ENCODE data around the gene DIS3L2.

DNA sequence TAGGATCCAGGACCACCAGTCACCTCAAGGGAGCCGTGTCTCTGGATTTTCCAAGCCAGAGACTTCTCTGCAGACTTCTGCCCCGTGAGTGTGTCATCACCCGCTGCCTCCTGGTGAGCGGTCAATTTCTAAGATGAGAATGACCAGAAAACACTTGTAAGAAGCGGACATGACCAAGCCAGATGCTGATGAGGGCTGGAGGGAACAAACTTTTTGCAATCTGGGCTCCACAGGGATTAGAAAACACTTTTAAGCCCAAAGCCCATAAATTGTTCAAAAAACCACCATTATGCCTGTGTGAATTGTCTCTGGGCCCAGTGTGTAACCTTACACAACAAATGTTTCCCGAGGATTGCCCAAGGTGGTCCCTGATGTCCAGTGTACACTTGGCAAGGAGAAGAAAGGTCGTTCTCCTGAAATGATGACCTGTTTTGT lies 30.0 kb upstream of the DIS3L2 start:
- TF ChIP-seq POLR2A (IDR thresholded peaks at IDR 0.05; ENCODE audit: low read depth, low read length) (no peak), POLR2AphosphoS5 (IDR thresholded peaks at IDR 0.05; ENCODE audit: low read depth, low read length) (no peak), TAF1 (IDR thresholded peaks at IDR 0.05; ENCODE audit: borderline replicate concordance, low read depth, low read length) (no peak)

Data from GM12892 (cell line).